K562 (cell line): ENCODE results near the gene FAM50A. TPM values are rescaled to one million over a fixed set of nuclear protein-coding genes. Genes with fewer than 3 reads are reported as not detected.
A peak's percentile ranks its signal among the peaks of the same experiment; 100 is the strongest.

Experiments
- CBX5 ChIP-seq: IDR thresholded peaks from 2 replicates; pipeline ENCODE4 v1.6.1; 2014; ENCODE audit warnings: low read depth, borderline replicate concordance
- E2F3 ChIP-seq: fragments of 250-450 bp; sonication (Bioruptor Pico); IDR thresholded peaks from 2 replicates; pipeline ENCODE4 v1.4.0; 2020; ENCODE audit warnings: mild to moderate bottlenecking
- HIVEP1 ChIP-seq: fragments of 250-450 bp; sonication (Bioruptor Pico); IDR thresholded peaks from 2 replicates; pipeline ENCODE4 v1.4.0; 2020; ENCODE audit warnings: mild to moderate bottlenecking
- HNRNPH1 ChIP-seq: fragments of 200-400 bp; formaldehyde crosslinking; optimal IDR thresholded peaks from 2 replicates; pipeline ENCODE3; 2017; ENCODE audit warnings: low read depth, mild to moderate bottlenecking, low read length, moderate library complexity
- IRF2 ChIP-seq: sonication (generic); formaldehyde crosslinking; IDR thresholded peaks from 2 replicates; pipeline ENCODE4 v1.8.1; 2022; ENCODE audit warnings: mild to moderate bottlenecking, missing genetic modification reagents
- NR1H2 ChIP-seq: sonication (generic); formaldehyde crosslinking; IDR thresholded peaks from 2 replicates; pipeline ENCODE4 v1.4.0; 2020; ENCODE audit warnings: mild to moderate bottlenecking, missing genetic modification reagents
- PHB2 ChIP-seq: fragments of 450-650 bp; IDR thresholded peaks from 2 replicates; pipeline ENCODE4 v1.6.1; 2017; ENCODE audit warnings: low read depth
- RBBP5 ChIP-seq: fragments of 200-600 bp; sonication (generic); IDR thresholded peaks from 2 replicates; pipeline ENCODE4 v1.6.1; 2012; ENCODE audit warnings: borderline replicate concordance, mild to moderate bottlenecking, low read length, control low read depth, inconsistent platforms; ENCODE audit not compliant: insufficient read depth, poor library complexity, severe bottlenecking
- RCOR1 ChIP-seq, 2 experiments: IDR thresholded peaks; 2 replicates each; pipeline ENCODE4 v1.6.1; 2012; ENCODE audit warnings: low read depth in 2 of 2, low read length in 2 of 2, borderline replicate concordance in 1 of 2, improper control_type of control experiment in 1 of 2
- SMARCC2 ChIP-seq: fragments of 450-650 bp; IDR thresholded peaks from 2 replicates; pipeline ENCODE4 v1.6.1; 2017; ENCODE audit warnings: antibody characterized with exemption, moderate library complexity, mild to moderate bottlenecking, low read depth
- TEAD2 ChIP-seq: fragments of 450-650 bp; IDR thresholded peaks from 2 replicates; pipeline ENCODE4 v1.6.1; 2016; ENCODE audit warnings: missing genetic modification characterization, control low read depth, missing compliant biosample characterization
- ZKSCAN1 ChIP-seq: fragments of 150-350 bp; IDR thresholded peaks from 2 replicates; pipeline ENCODE4 v1.6.1; 2016; ENCODE audit warnings: low read depth, low read length
- ZNF239 ChIP-seq: fragments of 250-450 bp; sonication (Bioruptor Pico); IDR thresholded peaks from 2 replicates; pipeline ENCODE4 v1.4.0; 2020; ENCODE audit warnings: mild to moderate bottlenecking
- polyA plus RNA-seq, 8 experiments: library from polyadenylated mRNA; depleted of rRNA in 4 of 8; stranded (reverse) in 5 of 8; unstranded in 3 of 8; fragments of >200 nt; fragmentation: Nextera tagmentation in 2 of 8; fragmentation: Illumina TruSeq in 1 of 8; extraction: Ambion mirVana in 2 of 8; extraction: Trizol in 1 of 8; gene quantifications; 2 replicates each; pipeline versions ENCODE4 v1.2.1 to v1.2.3, GENCODE V29; 2011 to 2014; ENCODE audit warnings: inconsistent platforms in 1 of 8, missing spikeins in 1 of 8
- total RNA-seq, 7 experiments: library from RNA; depleted of rRNA in 6 of 7; stranded (reverse); fragments of >200 nt in 6 of 7; fragmentation: Illumina TruSeq in 2 of 7; extraction: Trizol in 2 of 7; gene quantifications; 2 replicates each; pipeline versions ENCODE4 v1.2.1 to v1.2.3, GENCODE V29; 2011 to 2021; ENCODE audit warnings: low replicate concordance in 1 of 7
- TF ChIP-seq, protein P1 (sequence below): conservative IDR thresholded peaks from 2 replicates; pipeline ENCODE4 v1.6.1; 2011; ENCODE audit warnings: low read depth, mild to moderate bottlenecking, low read length; ENCODE audit not compliant: control insufficient read depth
- TF ChIP-seq, protein P2 (sequence below): fragments of 450-650 bp; IDR thresholded peaks from 2 replicates; pipeline ENCODE4 v1.6.1; 2016; ENCODE audit warnings: antibody characterized with exemption
- TF ChIP-seq, protein P3 (sequence below), 2 experiments: fragments of 450-650 bp; IDR thresholded peaks; 2 replicates each; pipeline ENCODE4 v1.6.1; 2016; ENCODE audit warnings: mild to moderate bottlenecking in 2 of 2, borderline replicate concordance in 1 of 2, low read depth in 1 of 2, moderate library complexity in 1 of 2

Gene FAM50A
- total and polyA plus RNA-seq, 9 of the 15 experiments (the other 6 are each of a cell fraction or from before 2014, with no cell fraction given), result 4.4 to 114 (median 67.3) TPM

DNA sequence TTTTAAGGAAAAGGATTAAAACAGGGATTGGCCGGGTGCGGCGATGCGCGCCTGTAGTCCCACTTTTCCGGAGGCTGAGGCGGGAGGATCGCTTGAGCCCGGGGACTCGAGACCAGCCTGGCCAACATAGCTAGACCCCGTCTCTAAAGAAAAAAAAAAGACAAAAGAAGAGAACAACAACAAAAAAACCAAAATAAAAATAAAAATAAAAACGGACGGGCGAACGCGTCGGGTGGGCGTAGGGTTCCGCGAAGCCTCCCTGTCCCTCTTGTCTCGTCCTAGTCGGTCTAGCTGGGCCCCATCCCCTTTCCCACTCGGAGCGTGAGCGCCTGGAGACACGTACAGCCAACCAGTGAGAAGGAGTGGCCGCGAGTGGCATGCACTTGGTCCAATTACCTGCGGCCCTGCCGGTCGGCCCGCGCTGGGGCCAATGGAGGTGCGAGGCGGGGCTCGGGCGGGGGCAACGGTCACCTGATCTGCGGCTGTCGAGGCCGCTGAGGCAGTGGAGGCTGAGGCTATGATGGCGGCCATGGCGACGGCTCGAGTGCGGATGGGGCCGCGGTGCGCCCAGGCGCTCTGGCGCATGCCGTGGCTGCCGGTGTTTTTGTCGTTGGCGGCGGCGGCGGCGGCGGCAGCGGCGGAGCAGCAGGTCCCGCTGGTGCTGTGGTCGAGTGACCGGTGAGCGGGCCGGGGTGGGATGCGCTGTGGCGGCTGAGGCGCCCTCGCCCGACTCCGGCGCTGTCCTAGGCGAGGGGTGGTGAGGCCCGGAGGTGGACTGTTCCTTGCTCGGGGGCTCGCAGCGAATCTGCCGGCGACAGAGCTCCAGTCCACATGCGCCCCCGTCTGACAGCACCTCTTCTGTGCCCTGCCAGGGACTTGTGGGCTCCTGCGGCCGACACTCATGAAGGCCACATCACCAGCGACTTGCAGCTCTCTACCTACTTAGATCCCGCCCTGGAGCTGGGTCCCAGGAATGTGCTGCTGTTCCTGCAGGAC, 15.5 kb upstream of the FAM50A start, which contains the start of gene ATP6AP1 (continued):
- TF ChIP-seq RBBP5 (peak; percentile 71), PHB2 (no peak), HNRNPH1 (no peak), RCOR1 (IDR thresholded peaks at IDR 0.05; ENCODE audit: borderline replicate concordance in 1 of 2, low read depth in 2 of 2, low read length in 2 of 2) (peak in 1 of 2 experiments; percentile 45; a peak in 1 of 4 replicates), HIVEP1 (CRISPR knock-in tag) (no peak), IRF2 (CRISPR knock-in tag) (no peak), TEAD2 (tag) (no peak), CBX5 (no peak), ZKSCAN1 (0 out of 2 replicates have a peak, but pooled peaks have one; percentile 17), NR1H2 (CRISPR knock-in tag) (no peak), SMARCC2 (no peak), E2F3 (CRISPR knock-in tag) (no peak), ZNF239 (CRISPR knock-in tag) (no peak)
- TF ChIP-seq, protein P1, sequence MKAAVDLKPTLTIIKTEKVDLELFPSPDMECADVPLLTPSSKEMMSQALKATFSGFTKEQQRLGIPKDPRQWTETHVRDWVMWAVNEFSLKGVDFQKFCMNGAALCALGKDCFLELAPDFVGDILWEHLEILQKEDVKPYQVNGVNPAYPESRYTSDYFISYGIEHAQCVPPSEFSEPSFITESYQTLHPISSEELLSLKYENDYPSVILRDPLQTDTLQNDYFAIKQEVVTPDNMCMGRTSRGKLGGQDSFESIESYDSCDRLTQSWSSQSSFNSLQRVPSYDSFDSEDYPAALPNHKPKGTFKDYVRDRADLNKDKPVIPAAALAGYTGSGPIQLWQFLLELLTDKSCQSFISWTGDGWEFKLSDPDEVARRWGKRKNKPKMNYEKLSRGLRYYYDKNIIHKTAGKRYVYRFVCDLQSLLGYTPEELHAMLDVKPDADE, result 0 out of 2 replicates have a peak, but pooled peaks have one; percentile 61
- TF ChIP-seq, protein P2, sequence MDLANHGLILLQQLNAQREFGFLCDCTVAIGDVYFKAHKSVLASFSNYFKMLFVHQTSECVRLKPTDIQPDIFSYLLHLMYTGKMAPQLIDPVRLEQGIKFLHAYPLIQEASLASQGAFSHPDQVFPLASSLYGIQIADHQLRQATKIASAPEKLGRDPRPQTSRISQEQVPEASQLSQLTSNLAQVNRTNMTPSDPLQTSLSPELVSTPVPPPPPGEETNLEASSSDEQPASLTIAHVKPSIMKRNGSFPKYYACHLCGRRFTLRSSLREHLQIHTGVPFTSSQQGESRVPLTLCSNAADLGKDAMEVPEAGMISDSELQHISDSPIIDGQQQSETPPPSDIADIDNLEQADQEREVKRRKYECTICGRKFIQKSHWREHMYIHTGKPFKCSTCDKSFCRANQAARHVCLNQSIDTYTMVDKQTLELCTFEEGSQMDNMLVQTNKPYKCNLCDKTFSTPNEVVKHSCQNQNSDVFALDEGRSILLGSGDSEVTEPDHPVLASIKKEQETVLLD, result no peak
- TF ChIP-seq, protein P3, sequence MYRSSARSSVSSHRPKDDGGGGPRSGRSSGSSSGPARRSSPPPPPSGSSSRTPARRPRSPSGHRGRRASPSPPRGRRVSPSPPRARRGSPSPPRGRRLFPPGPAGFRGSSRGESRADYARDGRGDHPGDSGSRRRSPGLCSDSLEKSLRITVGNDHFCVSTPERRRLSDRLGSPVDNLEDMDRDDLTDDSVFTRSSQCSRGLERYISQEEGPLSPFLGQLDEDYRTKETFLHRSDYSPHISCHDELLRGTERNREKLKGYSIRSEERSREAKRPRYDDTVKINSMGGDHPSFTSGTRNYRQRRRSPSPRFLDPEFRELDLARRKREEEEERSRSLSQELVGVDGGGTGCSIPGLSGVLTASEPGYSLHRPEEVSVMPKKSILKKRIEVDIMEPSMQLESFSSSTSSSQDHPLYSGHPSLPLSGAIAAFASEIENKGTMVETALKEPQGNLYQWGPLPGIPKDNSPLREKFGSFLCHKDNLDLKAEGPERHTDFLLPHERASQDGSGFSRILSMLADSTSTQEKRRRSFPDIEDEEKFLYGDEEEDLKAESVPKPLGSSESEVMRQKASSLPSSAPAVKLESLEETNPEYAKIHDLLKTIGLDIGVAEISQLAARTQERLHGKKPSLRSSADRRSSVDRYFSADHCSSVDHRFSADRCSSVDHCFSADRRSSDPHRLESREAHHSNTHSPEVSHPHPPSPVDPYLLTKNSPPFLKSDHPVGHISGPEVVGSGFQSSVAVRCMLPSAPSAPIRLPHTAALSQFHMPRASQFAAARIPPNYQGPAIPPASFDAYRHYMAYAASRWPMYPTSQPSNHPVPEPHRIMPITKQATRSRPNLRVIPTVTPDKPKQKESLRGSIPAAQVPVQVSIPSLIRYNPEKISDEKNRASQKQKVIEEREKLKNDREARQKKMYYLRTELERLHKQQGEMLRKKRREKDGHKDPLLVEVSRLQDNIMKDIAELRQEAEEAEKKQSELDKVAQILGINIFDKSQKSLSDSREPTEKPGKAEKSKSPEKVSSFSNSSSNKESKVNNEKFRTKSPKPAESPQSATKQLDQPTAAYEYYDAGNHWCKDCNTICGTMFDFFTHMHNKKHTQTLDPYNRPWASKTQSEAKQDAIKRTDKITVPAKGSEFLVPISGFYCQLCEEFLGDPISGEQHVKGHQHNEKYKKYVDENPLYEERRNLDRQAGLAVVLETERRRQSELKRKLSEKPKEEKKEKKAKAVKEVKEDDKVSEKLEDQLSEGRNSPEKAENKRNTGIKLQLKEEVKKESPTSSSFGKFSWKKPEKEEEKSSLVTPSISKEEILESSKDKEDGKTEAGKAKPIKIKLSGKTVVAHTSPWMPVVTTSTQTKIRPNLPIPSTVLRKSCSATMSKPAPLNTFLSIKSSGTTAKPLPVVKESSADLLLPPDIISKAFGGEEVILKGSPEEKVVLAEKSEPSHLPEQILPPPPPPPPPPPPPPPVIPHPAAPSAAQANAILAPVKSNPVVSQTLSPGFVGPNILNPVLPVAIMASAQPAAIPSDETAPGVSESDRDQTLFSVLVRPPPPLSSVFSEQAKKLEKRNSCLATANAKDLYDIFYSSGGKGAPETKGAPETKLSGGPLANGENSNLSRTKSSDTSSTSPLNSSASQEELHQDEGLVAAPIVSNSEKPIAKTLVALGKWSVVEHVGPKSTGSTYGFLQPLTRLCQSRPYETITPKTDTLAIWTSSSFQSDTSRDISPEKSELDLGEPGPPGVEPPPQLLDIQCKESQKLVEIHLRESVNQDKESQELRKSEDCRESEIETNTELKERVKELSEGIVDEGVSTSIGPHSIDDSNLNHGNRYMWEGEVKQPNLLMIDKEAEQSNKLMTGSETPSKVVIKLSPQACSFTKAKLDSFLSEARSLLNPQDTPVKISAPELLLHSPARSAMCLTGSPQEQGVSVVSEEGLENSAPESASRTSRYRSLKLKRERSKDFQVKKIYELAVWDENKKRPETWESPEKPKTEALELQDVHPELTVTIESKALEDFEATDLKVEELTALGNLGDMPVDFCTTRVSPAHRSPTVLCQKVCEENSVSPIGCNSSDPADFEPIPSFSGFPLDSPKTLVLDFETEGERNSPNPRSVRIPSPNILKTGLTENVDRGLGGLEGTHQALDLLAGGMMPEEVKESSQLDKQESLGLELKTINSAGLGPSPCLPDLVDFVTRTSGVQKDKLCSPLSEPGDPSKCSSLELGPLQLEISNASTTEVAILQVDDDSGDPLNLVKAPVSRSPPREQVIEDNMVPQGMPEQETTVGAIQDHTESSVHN (IDR thresholded peaks at IDR 0.05; ENCODE audit: borderline replicate concordance in 1 of 2, low read depth in 1 of 2), result no peak
